Parathyroid adenoma (tissue), 2 donors: ENCODE results near the gene SLC6A19.

Experiments
- H2AFZ ChIP-seq: fragments of 300-600 bp; sonication (generic); one replicate; pipeline ENCODE4 v1.7.0; 2017; ENCODE audit warnings: antibody characterized with exemption, mild to moderate bottlenecking
- H3K27ac ChIP-seq: fragments of 300-600 bp; sonication (generic); one replicate; pipeline ENCODE4 v1.7.0; 2017
- H3K27me3 ChIP-seq: fragments of 300-600 bp; sonication (generic); one replicate; pipeline ENCODE4 v1.7.0; 2017; ENCODE audit warnings: low read length; ENCODE audit not compliant: control insufficient read depth, insufficient read depth
- H3K36me3 ChIP-seq: fragments of 300-600 bp; sonication (generic); one replicate; pipeline ENCODE4 v1.7.0; 2017; ENCODE audit warnings: low read length; ENCODE audit not compliant: control insufficient read depth, insufficient read depth
- H3K4me1 ChIP-seq: fragments of 300-600 bp; sonication (generic); one replicate; pipeline ENCODE4 v1.7.0; 2017; ENCODE audit warnings: control low read depth
- H3K4me2 ChIP-seq: fragments of 300-600 bp; sonication (generic); one replicate; pipeline ENCODE4 v1.7.0; 2017; ENCODE audit warnings: low read length
- H3K4me3 ChIP-seq: fragments of 300-600 bp; sonication (generic); one replicate; pipeline ENCODE4 v1.7.0; 2017; ENCODE audit warnings: low read depth, low read length
- H3K79me2 ChIP-seq: fragments of 300-600 bp; sonication (generic); one replicate; pipeline ENCODE4 v1.7.0; 2017; ENCODE audit warnings: control low read depth
- H3K9ac ChIP-seq: fragments of 300-600 bp; sonication (generic); one replicate; pipeline ENCODE4 v1.7.0; 2017; ENCODE audit warnings: mild to moderate bottlenecking
- H3K9me3 ChIP-seq: fragments of 300-600 bp; sonication (generic); one replicate; pipeline ENCODE4 v1.7.0; 2017; ENCODE audit warnings: low read length; ENCODE audit not compliant: control insufficient read depth
- CTCF ChIP-seq: fragments of 300-600 bp; sonication (generic); IDR thresholded peaks from one replicate; pipeline ENCODE4 v1.7.0; 2017; ENCODE audit warnings: antibody characterized with exemption, mild to moderate bottlenecking
- donor health status: primary hyperparathyroidism.

Gene SLC6A19

DNA sequence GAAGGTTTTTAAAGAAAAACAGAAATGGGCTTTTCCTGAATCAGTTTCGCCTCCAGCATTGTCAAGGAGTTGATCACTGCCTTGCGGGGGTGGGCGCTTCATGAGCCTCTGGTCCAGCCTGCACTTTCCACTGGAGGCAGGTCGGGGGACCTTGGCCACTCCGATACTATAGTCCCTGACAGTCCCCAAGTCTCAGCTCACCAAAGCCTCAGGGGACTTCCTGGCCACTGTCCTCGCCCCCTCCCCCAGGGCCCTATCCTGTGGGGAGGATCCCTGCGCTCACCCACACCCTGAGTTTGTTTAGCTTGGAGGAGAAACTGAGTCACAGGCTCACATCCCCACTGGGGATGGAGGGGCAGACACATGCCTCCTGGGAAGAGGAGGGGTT, 1.4 kb downstream of the SLC6A19 start:
- no peaks in the 10 kb centered on the region for H3K9me3 ChIP-seq
- TF ChIP-seq CTCF: no peak
- no peak overlapping the region for H3K4me2 ChIP-seq
- no peak overlapping the region for H3K27ac ChIP-seq
- no peaks in the 10 kb centered on the region for H3K36me3 ChIP-seq
- H2AFZ ChIP-seq: no peak overlapping the region
- H3K4me1 ChIP-seq: no peaks in the 10 kb centered on the region
- no peak overlapping the region for H3K4me3 ChIP-seq
- H3K79me2 ChIP-seq: no peaks in the 10 kb centered on the region
- H3K27me3 ChIP-seq: no peaks in the 10 kb centered on the region
- no peak overlapping the region for H3K9ac ChIP-seq

GRCh38 chr5:1203311-1203967, 2.0 kb downstream of the SLC6A19 start:
- no peak overlapping the region for H3K9ac ChIP-seq
- H3K27me3 ChIP-seq: no peaks in the 10 kb centered on the region
- H3K9me3 ChIP-seq: no peaks in the 10 kb centered on the region
- no peak overlapping the region for H3K27ac ChIP-seq
- H3K4me2 ChIP-seq: no peak overlapping the region
- H3K36me3 ChIP-seq: no peaks in the 10 kb centered on the region
- H2AFZ ChIP-seq: no peak overlapping the region
- no peaks in the 10 kb centered on the region for H3K4me1 ChIP-seq
- H3K79me2 ChIP-seq: no peaks in the 10 kb centered on the region
- no peak for TF ChIP-seq CTCF
- H3K4me3 ChIP-seq: no peak overlapping the region

GRCh38 chr5:1203968-1204692, 2.7 kb downstream of the SLC6A19 start:
- H3K4me1 ChIP-seq: no peaks in the 10 kb centered on the region
- no peak for TF ChIP-seq CTCF
- H3K9me3 ChIP-seq: no peaks in the 10 kb centered on the region
- H3K36me3 ChIP-seq: no peaks in the 10 kb centered on the region
- no peak overlapping the region for H3K4me2 ChIP-seq
- H3K27me3 ChIP-seq: no peaks in the 10 kb centered on the region
- H2AFZ ChIP-seq: no peak overlapping the region
- no peak overlapping the region for H3K27ac ChIP-seq
- H3K79me2 ChIP-seq: no peaks in the 10 kb centered on the region
- H3K9ac ChIP-seq: no peak overlapping the region
- no peak overlapping the region for H3K4me3 ChIP-seq

DNA sequence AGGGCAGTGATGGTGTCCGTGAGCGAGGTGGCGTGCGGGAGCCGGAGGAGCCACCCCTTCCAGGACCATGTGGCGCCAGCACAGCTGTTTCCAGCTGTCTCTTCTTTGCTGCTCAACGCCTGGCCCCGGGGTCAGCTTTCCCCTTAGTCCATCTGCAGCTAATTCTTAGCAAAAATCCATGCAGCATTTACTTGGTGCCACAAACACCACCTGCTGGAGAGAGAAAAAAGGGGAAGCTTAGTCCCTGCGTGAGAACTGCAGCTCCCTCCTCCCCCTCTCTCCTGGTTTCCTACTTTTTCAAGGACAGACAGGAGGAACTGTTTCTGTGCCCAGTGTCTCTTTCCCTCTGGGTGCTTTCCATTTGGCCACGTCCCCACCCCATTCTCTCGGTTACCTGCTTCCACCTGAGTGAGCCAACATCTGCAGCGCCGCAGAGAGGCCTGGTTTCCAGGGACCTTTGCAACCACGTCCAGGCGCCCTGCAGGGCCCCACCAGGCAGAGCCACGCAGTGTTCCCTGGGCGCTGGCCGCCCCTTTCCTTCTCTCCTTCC, 3.4 kb downstream of the SLC6A19 start:
- peak; percentile 23 for TF ChIP-seq CTCF
- H3K79me2 ChIP-seq: no peaks in the 10 kb centered on the region
- no peak overlapping the region for H3K4me2 ChIP-seq
- H3K9me3 ChIP-seq: no peaks in the 10 kb centered on the region
- no peaks in the 10 kb centered on the region for H3K27me3 ChIP-seq
- no peak overlapping the region for H2AFZ ChIP-seq
- no peak overlapping the region for H3K9ac ChIP-seq
- H3K36me3 ChIP-seq: no peaks in the 10 kb centered on the region
- H3K4me3 ChIP-seq: no peak overlapping the region
- no peak overlapping the region for H3K27ac ChIP-seq
- H3K4me1 ChIP-seq: no peaks in the 10 kb centered on the region
